RPMI8226 (cell line): Measurements from ENCODE around the gene OTUD5.
A peak's percentile ranks its signal among the peaks of the same experiment; 100 is the strongest.

ENCODE experiments used
- DNase-seq: peaks from one replicate; pipeline ENCODE4 v3.0.0-alpha.2; 2015

OTUD5 gene

GRCh38 chrX:48971249-48972219 is 14.1 kb upstream of the OTUD5 start, which contains the start of gene KCND1:
TSS of gene KCND1 (minus strand) at chrX:48971844. CDS start at chrX:48970271, 1,573 bp downstream.
- DNase-seq = no peak

- DNase-seq = no peak
Observed at GRCh38 chrX:48969471-48969870, 12.1 kb upstream of the OTUD5 start.

- DNase-seq = no peak
Observed at GRCh38 chrX:48968377-48968776, 11.0 kb upstream of the OTUD5 start.

GRCh38 chrX:48966796-48967579 is 9.6 kb upstream of the OTUD5 start:
- DNase-seq = peak; percentile 22

GRCh38 chrX:48965959-48966358 is 8.6 kb upstream of the OTUD5 start:
- DNase-seq = no peak

GRCh38 chrX:48961585-48962091 is 4.2 kb upstream of the OTUD5 start:
- no peak for DNase-seq

- DNase-seq = peak; percentile 72
Observed at GRCh38 chrX:48960291-48960690, 2.9 kb upstream of the OTUD5 start.

GRCh38 chrX:48958635-48959094 is 1.3 kb upstream of the OTUD5 start:
- peak; percentile 29 for DNase-seq

GRCh38 chrX:48957827-48958634 is 624 bp upstream of the OTUD5 start:
- DNase-seq = peak; percentile 96

- DNase-seq = peak; percentile 16
Observed at GRCh38 chrX:48956728-48957414, 536 bp downstream of the OTUD5 start.

- no peak for DNase-seq
Observed at GRCh38 chrX:48948589-48948988, 8.8 kb downstream of the OTUD5 start.

- DNase-seq = peak; percentile 61
Observed at GRCh38 chrX:48945517-48946348, 11.7 kb downstream of the OTUD5 start.

GRCh38 chrX:48942895-48943294 is 14.5 kb downstream of the OTUD5 start:
- DNase-seq = no peak

- peak; percentile 65 for DNase-seq
Observed at GRCh38 chrX:48940404-48940955, 16.9 kb downstream of the OTUD5 start.

GRCh38 chrX:48939524-48940228 is 17.7 kb downstream of the OTUD5 start:
- peak; percentile 73 for DNase-seq

- peak; percentile 94 for DNase-seq
Observed at GRCh38 chrX:48938721-48939425, 18.5 kb downstream of the OTUD5 start.

- peak; percentile 89 for DNase-seq
Observed at GRCh38 chrX:48937054-48937907, 20.1 kb downstream of the OTUD5 start.

- no peak for DNase-seq
Observed at GRCh38 chrX:48936429-48937053, 20.9 kb downstream of the OTUD5 start.
